Upper lobe of left lung (tissue), 4 donors: Measurements from ENCODE around the gene EXOC6.

Experiments used
- POLR2A ChIP-seq, 4 donors: fragments of 450-650 bp; IDR thresholded peaks; one replicate each; pipeline ENCODE4 v1.5.1; 2016 to 2017; ENCODE audit warnings: antibody characterized with exemption in 4 of 4, mild to moderate bottlenecking in 2 of 4
- POLR2AphosphoS5 ChIP-seq, 2 donors: sonication (generic); formaldehyde crosslinking; IDR thresholded peaks; one replicate each; pipeline ENCODE4 v1.5.1; 2017; ENCODE audit warnings: antibody characterized with exemption in 2 of 2
- TF ChIP-seq, protein P1 (sequence below), 6 experiments: fragments of 450-650 bp in 4 of 6; fragments of 200-600 bp in 2 of 6; sonication (generic) in 2 of 6; IDR thresholded peaks; one replicate each; pipeline ENCODE4 v1.5.1; 2016 to 2019; ENCODE audit warnings: antibody characterized with exemption in 6 of 6

DNA sequence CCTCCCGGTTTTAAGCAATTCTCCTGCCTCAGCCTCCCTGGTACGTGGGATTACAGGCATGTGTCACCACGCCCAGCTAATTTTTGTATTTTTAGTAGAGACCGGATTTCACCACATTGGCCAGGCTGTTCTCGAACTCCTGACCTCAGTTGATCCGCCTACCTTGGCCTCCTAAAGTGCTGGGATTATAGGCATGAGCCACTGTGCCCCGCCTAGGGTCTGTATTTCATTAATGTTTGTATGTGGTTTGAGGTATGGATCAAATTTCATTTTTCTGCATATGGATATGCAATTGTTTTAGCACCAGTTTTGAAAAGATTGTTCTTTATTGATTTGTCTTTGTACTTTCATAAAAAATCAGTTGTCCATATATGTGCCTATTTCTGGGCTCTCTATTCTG, 251.3 kb downstream of the EXOC6 start:
- TF ChIP-seq, protein P1, sequence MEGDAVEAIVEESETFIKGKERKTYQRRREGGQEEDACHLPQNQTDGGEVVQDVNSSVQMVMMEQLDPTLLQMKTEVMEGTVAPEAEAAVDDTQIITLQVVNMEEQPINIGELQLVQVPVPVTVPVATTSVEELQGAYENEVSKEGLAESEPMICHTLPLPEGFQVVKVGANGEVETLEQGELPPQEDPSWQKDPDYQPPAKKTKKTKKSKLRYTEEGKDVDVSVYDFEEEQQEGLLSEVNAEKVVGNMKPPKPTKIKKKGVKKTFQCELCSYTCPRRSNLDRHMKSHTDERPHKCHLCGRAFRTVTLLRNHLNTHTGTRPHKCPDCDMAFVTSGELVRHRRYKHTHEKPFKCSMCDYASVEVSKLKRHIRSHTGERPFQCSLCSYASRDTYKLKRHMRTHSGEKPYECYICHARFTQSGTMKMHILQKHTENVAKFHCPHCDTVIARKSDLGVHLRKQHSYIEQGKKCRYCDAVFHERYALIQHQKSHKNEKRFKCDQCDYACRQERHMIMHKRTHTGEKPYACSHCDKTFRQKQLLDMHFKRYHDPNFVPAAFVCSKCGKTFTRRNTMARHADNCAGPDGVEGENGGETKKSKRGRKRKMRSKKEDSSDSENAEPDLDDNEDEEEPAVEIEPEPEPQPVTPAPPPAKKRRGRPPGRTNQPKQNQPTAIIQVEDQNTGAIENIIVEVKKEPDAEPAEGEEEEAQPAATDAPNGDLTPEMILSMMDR (IDR thresholded peaks at IDR 0.05): no peak
- TF ChIP-seq POLR2A (IDR thresholded peaks at IDR 0.05) (no peak), POLR2AphosphoS5 (IDR thresholded peaks at IDR 0.05) (no peak)
